ENCODE results near the gene MTM1.

DNA sequence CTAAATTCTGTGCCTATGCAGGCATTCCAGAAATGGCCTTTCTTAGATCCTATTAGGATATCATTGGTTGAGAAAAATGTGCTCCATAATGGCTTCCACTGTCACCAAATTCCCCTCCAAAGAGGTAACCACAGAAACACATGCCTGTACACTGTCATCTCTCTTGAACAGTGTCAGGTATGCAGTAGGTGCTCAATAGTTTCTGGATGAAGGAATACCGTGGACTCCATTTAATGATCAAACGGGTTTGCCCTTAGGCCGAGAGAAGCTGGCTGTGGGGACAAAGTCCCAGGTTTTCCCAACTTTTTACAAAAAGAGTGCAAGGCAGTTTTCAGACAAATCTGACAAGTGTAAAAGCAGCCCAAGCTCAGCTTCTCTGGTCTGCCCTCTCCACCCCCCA lies 16.5 kb upstream of the MTM1 start:
- TF ChIP-seq, protein P1, sequence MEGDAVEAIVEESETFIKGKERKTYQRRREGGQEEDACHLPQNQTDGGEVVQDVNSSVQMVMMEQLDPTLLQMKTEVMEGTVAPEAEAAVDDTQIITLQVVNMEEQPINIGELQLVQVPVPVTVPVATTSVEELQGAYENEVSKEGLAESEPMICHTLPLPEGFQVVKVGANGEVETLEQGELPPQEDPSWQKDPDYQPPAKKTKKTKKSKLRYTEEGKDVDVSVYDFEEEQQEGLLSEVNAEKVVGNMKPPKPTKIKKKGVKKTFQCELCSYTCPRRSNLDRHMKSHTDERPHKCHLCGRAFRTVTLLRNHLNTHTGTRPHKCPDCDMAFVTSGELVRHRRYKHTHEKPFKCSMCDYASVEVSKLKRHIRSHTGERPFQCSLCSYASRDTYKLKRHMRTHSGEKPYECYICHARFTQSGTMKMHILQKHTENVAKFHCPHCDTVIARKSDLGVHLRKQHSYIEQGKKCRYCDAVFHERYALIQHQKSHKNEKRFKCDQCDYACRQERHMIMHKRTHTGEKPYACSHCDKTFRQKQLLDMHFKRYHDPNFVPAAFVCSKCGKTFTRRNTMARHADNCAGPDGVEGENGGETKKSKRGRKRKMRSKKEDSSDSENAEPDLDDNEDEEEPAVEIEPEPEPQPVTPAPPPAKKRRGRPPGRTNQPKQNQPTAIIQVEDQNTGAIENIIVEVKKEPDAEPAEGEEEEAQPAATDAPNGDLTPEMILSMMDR (conservative IDR thresholded peaks at IDR 0.05): no peak
- TF ChIP-seq EZH2 (IDR thresholded peaks at IDR 0.05; ENCODE audit: low read depth): no peak

Measured in PC-9 (cell line).